Neural cell (in vitro differentiated cells): ENCODE results near the gene SENP3.

Experiments used
- EZH2 ChIP-seq: fragments of 200-600, 300-800 bp; shearing (Covaris generic), sonication (generic); IDR thresholded peaks from 2 replicates; pipeline ENCODE4 v1.6.1; 2014; ENCODE audit warnings: antibody characterized with exemption, low read length, borderline replicate concordance, mild to moderate bottlenecking; ENCODE audit not compliant: insufficient read depth, poor library complexity, severe bottlenecking
- POLR2AphosphoS5 ChIP-seq: IDR thresholded peaks from 2 replicates; pipeline ENCODE4 v1.6.1; 2012
- TAF1 ChIP-seq: IDR thresholded peaks from 2 replicates; pipeline ENCODE4 v1.6.1; 2012; ENCODE audit warnings: low read depth
- TF ChIP-seq, protein P1 (sequence below): fragments of 450-650 bp; IDR thresholded peaks from 2 replicates; pipeline ENCODE4 v1.5.1; 2014; ENCODE audit warnings: antibody characterized with exemption, mild to moderate bottlenecking, moderate library complexity; ENCODE audit not compliant: poor library complexity, severe bottlenecking

DNA sequence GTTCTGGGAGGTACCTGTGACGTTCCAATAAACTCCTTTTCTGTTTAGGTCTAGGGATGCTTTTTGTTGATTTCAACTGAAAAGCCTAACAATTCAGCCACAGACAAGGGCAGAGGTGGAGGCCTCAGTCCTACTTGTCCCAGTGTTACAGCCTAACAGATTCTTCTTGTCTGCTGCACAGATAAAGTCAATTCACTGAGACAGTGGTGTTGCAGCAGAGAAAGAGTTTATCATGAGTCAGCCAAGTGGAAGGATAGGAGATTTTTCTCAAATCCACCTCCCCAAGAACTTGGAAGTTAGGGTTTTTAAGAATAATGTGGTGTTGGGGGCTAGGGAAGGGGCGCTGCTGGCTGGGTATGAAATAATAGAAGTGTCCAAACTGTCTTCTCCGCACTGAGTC is 23.7 kb upstream of the SENP3 start:
- TF ChIP-seq, protein P1, sequence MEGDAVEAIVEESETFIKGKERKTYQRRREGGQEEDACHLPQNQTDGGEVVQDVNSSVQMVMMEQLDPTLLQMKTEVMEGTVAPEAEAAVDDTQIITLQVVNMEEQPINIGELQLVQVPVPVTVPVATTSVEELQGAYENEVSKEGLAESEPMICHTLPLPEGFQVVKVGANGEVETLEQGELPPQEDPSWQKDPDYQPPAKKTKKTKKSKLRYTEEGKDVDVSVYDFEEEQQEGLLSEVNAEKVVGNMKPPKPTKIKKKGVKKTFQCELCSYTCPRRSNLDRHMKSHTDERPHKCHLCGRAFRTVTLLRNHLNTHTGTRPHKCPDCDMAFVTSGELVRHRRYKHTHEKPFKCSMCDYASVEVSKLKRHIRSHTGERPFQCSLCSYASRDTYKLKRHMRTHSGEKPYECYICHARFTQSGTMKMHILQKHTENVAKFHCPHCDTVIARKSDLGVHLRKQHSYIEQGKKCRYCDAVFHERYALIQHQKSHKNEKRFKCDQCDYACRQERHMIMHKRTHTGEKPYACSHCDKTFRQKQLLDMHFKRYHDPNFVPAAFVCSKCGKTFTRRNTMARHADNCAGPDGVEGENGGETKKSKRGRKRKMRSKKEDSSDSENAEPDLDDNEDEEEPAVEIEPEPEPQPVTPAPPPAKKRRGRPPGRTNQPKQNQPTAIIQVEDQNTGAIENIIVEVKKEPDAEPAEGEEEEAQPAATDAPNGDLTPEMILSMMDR = no peak
- TF ChIP-seq EZH2 (no peak), POLR2AphosphoS5 (no peak), TAF1 (no peak)
